AG09309 (cell line): ENCODE measurements around the gene PDE6B.
A peak's percentile ranks its signal among the peaks of the same experiment; 100 is the strongest.

Source experiments
- DNase-seq: peaks from one replicate; pipeline ENCODE4 v3.0.0-alpha.2; 2010; ENCODE audit warnings: low read depth
- H3K4me3 ChIP-seq: 2 replicates; pipeline ENCODE4 v1.5.1; 2011; ENCODE audit warnings: mild to moderate bottlenecking, low read depth, low read length, moderate library complexity; ENCODE audit not compliant: control insufficient read depth
- TF ChIP-seq, protein P1 (sequence below): IDR thresholded peaks from 2 replicates; pipeline ENCODE4 v1.5.1; 2011; ENCODE audit warnings: mild to moderate bottlenecking, low read depth, low read length, inconsistent platforms; ENCODE audit not compliant: insufficient read depth, control insufficient read depth; ENCODE audit errors: missing control alignments

Gene PDE6B

DNA sequence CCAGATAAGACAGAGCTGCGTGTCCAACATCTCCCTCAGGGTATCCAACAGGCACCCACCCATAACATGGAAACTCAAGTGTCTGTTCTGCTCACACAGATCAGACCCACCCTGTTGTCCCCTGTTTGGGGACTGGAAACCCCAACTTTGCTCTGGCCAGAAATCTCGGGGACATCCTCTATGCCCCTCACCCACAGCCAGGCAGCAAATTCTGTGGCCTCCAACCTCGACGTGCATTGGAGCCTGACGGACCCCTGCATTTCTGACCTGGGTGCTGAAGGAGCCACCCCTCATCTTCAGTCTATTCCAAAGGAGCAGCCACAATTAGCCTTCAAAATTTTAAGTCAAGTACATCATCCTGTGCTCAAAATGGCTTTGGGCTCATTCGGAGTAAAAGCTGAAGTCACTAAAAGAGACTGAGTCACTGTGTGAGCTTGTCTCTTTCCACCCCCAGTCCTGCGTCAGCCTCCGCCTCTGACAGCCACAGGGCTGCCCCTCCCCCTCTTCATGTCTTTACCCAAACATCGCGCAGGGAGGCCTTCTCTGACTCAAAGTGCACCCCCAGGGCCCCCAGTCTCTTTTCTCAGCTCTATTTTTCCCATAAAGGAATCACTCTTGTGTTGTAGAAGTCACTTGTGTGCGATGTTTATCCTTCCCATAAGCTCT lies 24.4 kb upstream of the PDE6B start:
- no peak overlapping the region for H3K4me3 ChIP-seq
- TF ChIP-seq, protein P1, sequence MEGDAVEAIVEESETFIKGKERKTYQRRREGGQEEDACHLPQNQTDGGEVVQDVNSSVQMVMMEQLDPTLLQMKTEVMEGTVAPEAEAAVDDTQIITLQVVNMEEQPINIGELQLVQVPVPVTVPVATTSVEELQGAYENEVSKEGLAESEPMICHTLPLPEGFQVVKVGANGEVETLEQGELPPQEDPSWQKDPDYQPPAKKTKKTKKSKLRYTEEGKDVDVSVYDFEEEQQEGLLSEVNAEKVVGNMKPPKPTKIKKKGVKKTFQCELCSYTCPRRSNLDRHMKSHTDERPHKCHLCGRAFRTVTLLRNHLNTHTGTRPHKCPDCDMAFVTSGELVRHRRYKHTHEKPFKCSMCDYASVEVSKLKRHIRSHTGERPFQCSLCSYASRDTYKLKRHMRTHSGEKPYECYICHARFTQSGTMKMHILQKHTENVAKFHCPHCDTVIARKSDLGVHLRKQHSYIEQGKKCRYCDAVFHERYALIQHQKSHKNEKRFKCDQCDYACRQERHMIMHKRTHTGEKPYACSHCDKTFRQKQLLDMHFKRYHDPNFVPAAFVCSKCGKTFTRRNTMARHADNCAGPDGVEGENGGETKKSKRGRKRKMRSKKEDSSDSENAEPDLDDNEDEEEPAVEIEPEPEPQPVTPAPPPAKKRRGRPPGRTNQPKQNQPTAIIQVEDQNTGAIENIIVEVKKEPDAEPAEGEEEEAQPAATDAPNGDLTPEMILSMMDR, result no peak
- no peak for DNase-seq

DNA sequence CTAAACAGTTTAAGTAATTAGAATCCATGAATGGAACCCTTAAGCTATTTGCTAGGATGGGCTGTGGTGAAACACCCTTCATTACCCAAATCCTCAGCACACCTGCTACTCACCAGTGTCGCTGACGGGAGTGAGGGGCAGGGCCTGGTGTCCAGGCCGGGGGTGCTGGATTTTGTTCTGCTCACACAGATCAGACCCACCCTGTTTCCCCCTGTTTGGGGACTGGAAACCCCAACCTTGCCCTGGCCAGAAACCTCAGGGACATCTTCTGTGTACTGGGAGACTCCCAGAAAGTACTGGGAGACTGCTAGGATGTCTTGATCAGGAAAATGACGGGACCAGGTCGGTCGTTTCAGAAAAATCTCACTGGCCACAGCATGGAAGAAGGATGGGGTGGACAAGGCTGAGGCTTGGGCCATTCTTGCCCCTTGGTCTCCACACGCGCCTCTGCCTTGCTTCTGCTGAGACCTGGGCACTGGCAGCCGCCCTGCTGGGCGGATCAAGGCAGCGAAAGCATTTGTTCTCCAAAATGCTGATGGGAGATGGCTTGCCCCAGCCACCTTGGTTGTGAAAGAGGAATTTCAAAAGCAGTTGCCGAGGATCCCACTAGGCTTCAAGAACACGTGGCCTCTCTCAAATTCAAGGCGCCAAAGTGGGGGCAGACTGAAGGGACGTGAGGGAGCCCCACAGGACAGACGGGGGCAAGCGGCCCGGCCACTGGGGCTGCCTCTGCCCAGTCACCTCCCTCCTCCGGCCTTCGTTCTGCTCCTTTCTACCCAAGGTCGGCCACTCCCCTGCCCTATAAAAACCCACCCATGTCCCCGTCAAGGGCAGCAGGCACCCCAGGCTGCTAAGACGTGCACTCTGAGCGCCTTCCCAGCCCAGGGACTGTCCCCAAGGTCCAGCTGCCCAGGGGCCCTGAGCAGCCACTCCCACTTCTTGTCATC lies 23.5 kb upstream of the PDE6B start:
- no peak overlapping the region for H3K4me3 ChIP-seq
- TF ChIP-seq, protein P1, result no peak
- DNase-seq, result no peak

DNA sequence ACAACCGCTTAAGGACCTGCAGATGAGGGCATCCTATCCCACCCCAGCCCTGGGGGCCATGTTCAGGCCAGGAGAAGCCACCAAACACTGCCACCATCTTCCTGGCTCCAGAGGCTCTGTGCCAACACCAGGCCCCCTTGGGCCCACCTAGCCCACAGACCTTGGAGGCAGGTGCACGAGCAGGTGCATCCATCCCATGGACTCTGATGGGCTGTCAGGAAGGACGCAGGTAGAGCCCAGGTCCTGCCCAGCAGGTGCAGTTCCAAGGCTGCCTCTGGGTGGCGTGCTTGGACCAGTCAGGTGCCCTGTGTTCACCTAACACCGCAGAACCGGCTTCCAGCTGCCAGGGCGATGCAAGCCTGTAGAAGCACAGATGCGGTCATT lies 22.8 kb upstream of the PDE6B start:
- TF ChIP-seq, protein P1, result peak; percentile 36
- DNase-seq, result no peak
- no peak overlapping the region for H3K4me3 ChIP-seq

DNA sequence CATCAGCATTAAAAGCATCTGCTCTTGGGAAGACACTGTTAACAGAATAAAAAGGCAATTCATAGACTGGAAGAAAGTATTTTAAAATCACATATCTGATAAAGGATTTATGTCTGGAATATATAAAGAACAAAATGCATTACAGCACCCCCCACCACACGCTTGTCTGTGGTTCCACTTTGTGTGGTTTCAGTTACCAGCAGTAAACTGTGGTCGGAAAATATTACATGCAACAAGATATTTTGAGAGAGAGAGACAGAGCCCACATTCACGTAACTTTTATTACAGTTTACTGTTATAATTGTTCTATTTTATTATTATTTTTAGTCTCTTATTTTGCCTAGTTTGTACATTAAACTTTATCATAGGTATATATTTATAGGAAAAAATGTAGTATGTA lies 21.2 kb upstream of the PDE6B start:
- H3K4me3 ChIP-seq, result no peak overlapping the region
- TF ChIP-seq, protein P1, result no peak
- DNase-seq, result no peak

DNA sequence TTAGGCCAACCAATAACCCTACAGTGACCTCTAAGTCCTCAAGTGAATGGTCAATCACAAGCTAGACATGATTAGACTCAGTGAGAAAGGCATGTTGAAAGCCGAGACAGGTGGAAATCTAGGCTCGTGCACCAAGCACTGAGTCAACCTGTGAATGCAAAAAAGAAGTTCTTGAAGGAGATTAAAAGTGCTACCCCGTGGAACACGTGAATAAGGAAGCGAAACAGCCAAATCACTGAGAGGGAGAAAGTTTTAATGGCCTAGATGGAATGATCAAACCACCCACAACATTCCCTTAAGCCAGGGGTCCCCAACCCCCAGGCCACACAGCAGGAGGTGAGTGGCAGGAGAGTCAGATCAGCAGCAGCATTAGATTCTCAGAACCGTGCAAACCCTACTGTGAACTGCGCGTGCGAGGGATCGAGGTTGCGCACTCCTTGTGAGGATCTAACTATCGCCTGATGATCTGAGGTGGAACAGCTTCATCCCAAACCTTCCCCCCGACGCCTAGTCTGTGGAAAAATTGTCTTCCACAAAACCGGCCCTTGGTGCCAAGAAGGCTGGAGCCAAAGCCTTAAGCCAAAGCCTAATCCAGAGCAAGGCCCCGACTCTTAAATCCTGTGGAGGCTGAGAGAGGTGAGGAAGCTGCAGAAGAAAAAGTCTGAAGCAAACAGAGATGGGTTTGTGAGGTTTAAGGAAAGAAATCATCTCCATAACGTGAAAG lies 19.5 kb upstream of the PDE6B start:
- TF ChIP-seq, protein P1, result no peak
- no peak overlapping the region for H3K4me3 ChIP-seq
- DNase-seq, result no peak

DNA sequence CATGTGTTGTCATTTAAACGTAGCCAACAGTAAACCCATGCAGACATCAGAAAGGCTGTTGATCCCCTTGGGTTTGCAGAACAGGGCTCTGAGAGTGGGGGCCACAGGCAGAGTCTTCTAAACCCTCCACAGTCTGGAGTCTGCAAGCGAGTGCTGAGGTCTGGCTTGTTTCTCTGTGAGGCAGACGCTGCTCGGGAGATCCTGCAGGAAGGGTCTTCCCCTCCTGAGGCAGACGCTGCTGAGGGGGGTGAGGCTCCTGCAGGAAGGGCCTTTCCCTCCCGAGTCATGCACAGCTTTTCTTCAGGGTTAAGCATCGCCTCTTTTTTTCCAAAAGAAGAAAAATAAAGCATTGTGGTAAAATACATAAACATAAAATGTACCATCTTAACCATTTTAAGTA lies 17.1 kb upstream of the PDE6B start:
- TF ChIP-seq, protein P1, result no peak
- no peak for DNase-seq
- no peak overlapping the region for H3K4me3 ChIP-seq
